HG02970 (cell line): ENCODE data around the gene SCLT1.
"Not testable (repeated sequence)": the region's sequence is repeated elsewhere in the genome, so short reads cannot be mapped to it uniquely, and the experiment has no call there.

Experiments
- ATAC-seq: cut with Tn5 transposase; IDR thresholded peaks from one replicate; pipeline ENCODE4 v1.9.1; 2021; ENCODE audit warnings: mild to moderate bottlenecking, moderate library complexity, moderate number of reproducible peaks; ENCODE audit not compliant: unreplicated experiment, low FRiP score

Gene SCLT1

DNA sequence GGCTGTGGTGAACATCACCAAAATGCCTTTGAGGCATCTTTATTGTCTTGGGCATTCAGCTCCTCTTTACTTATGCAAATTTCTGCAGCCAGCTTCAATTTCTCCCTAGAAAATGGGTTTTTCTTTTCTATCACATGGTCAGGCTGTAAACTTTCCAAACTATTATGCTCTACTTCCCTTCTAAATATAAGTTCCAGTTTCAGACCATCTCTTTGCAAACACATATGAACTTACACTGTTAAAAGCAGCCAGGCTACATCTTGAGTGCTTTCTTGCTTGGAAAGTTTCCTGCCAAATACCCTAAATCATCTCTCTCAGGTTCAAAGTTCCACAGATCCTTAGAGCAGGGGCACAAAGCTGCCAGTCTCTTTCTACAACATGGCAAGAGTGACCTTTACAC lies 13.2 kb downstream of the SCLT1 start:
- no peak for ATAC-seq

- ATAC-seq = no peak
These were observed 16.0 kb downstream of the SCLT1 start for GRCh38 chr4:129077326-129077725.

DNA sequence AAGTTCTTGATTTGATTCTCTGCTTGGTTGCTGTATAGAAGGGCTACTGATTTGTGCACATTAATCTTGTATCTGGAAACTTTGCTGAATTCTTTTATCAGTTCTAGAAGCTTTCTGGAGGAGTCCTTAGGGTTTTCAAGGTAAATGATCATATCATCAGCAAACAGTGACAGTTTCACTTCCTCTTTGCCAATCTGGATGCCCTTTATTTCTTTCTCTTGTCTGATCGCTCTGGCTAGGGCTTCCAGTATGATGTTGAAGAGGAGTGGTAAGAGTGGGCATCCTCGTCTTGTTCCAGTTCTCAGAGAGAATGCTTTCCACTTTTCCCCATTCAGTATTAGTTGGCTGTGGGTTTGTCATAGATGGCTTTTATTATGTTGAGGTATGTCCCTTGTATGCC lies 23.8 kb downstream of the SCLT1 start:
- ATAC-seq = not testable (repeated sequence)

DNA sequence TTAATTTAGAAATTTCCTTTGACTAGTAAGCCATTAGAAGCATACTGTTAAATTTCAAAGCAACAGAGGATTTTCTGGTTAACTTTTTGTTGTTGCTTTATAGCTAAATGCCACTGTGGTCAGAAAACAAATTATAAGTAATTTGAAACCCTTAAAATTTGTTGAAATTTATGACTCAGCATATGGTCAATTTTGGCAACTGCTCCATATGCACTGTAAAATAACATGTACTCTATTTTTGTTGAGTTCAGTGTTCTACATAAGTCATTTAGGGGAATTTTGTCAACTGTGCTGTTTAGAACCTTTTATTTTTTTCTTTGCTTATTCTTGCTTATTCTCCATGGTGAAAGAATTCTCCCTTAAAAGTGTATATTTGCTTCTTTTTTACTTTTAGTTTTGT lies 28.6 kb downstream of the SCLT1 start:
- no peak for ATAC-seq

DNA sequence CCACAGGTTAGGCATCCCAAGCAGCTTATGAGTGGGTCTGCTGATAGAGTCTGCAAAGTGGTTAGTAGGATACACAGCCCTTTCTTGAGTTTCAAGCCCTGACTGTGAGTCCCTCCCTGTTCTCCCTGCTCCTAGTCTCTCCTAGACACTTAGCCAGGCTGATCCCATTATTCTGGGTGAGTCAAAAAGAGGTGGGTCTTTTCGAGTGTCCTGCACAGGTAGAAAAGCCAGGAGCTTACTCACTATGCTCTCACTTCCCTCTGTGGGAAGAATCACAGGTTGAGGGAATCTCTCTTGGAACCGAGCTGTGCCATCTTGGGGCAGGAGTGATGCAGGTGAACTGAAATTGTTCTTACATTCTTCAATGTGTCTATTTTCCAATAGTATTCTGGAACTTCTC lies 29.7 kb downstream of the SCLT1 start:
- no peak for ATAC-seq

- ATAC-seq = no peak
These were observed 30.8 kb downstream of the SCLT1 start for GRCh38 chr4:129062580-129062979.

DNA sequence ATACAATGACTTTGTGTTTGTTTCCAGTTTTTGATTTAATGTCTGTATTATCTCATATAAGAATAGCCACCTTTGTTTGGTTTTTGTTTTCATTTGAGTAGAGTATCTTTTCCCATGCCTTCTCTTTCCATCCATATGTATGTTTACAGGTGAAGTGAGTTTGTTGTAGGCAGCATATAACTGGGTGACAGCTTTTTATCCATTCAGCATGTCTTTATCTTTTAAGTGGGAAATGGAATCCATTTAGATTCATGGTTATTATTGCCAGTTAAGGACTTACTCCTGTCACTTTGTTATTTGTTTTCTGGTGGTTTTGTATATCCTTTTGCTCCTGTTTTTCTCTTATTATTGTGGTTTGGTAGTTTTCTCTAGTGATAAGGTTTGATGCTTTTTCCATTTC lies 34.3 kb downstream of the SCLT1 start:
- no peak for ATAC-seq

GRCh38 chr4:129046055-129046959 lies 47.0 kb downstream of the SCLT1 start:
- ATAC-seq = no peak

- ATAC-seq = no peak
These were observed 49.8 kb downstream of the SCLT1 start for GRCh38 chr4:129043523-129043922.

- no peak for ATAC-seq
These were observed 52.9 kb downstream of the SCLT1 start for GRCh38 chr4:129040471-129040870.

- ATAC-seq = no peak
These were observed 56.2 kb downstream of the SCLT1 start for GRCh38 chr4:129037093-129037492.

- no peak for ATAC-seq
These were observed 78.5 kb downstream of the SCLT1 start for GRCh38 chr4:129014566-129015509.

DNA sequence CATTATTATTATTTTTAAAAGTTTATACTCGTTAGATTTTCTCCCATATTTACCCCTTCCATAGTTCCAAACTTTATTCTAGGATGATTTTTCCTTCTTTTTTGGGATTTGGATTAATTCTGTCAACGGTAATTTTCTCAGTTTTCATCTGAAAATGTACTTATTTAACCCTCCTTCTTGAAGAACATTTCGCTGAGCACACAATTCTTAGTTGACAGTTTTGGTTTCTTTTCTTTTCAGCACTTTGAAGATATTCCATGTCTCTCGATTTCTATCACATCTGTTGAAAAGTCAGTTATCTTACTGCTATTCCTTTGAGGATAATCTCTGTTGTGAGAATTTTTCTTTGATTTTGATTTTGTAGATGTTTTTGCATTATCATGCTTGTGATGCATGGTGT lies 85.2 kb downstream of the SCLT1 start:
- no peak for ATAC-seq

DNA sequence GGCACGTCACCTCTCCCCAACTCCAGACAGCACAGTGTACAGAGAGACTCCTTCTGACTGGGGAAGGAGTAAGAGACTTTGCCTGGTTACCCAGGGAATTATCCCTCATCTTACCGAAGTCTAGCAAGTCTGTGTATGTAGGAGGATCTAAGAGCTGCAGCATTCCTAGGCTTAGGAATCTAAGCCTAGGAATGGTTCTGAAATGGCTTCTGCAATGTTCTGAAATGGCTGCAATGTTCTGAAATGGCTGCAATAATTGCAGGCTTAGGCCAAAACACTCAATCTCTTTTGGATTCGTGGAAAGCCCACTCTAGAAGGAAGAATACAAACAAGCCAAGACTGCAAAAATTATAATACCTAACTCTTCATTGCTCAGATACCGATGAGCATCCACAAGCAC lies 106.4 kb downstream of the SCLT1 start:
- ATAC-seq = no peak

- ATAC-seq = no peak
These were observed 107.3 kb downstream of the SCLT1 start for GRCh38 chr4:128986019-128986418.

- ATAC-seq = no peak
These were observed 109.4 kb downstream of the SCLT1 start for GRCh38 chr4:128983771-128984485.

- no peak for ATAC-seq
These were observed 112.0 kb downstream of the SCLT1 start for GRCh38 chr4:128981377-128981776.

DNA sequence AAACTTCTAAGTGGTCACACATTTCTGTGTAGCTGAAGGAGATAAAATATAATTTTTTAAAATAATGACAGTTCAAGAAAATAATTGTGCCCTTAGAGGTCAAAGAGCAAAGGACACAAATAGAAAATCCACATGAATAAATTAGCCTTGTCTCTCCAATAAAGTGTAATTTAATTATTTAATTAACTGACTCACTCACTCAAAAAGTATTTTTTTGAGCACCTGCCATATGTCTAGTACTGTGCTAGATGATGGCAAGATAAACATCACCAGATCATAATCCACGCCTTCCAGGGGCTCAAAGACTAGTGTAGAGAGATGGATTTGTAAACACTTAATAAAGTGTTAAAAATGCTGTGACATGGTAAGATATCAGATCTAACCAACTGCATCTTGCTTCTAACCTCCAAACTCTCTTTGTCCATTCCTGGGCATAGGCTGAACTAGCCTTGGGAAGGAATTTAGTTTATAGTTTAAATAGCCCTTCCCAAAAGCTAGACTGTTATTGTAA lies 112.5 kb downstream of the SCLT1 start:
- no peak for ATAC-seq

DNA sequence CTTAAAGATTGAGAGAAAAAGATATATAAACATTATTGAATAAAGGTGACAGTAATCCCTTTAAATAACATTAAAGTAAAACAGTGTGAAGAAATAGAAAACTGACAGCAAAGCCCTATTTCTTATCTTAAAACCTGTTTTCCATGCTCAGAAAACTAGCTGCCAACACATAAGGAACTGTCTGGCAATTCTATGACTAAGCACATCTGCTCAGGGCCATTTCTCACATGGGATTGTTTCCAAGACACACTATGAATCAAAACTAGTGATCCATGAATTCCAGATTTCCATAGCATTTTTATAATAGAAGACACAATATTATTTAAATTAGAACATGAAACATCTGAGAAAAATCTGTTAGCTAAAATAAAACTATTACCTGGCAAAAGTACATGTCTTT lies 113.4 kb downstream of the SCLT1 start:
- ATAC-seq = no peak

- ATAC-seq = no peak
These were observed 114.4 kb downstream of the SCLT1 start for GRCh38 chr4:128978985-128979384.
